HEK293 (cell line): Measurements from ENCODE around the gene COL25A1.

Experiments
- CTCF ChIA-PET: fragments of 350-600 bp; formaldehyde crosslinking; extraction: SDS; loops from one replicate; lab custom pipeline; 2021; ENCODE audit warnings: antibody characterized with exemption; lab: Yijun Ruan, JAX
- POLR2A ChIA-PET: fragments of 300-600 bp; formaldehyde crosslinking; extraction: SDS; loops from one replicate; lab custom pipeline; 2020; ENCODE audit warnings: antibody characterized with exemption, inconsistent platforms; lab: Yijun Ruan, JAX
- H3K27ac ChIP-seq: fragments of 200-500 bp; sonication (Bioruptor generic); 2 replicates; pipeline ENCODE4 v1.5.1; 2014; ENCODE audit warnings: low read depth, low read length, control low read depth, inconsistent platforms; ENCODE audit errors: extremely low read depth
- H3K36me3 ChIP-seq, 2 experiments: fragments of 200-500 bp in 1 of 2; sonication (Bioruptor generic) in 1 of 2; 1 replicate in 1 of 2; 2 replicates in 1 of 2; pipeline ENCODE4 v1.5.1; 2014 to 2017; ENCODE audit warnings: inconsistent platforms in 2 of 2, low read length in 2 of 2; ENCODE audit not compliant: control insufficient read depth in 2 of 2, insufficient read depth in 1 of 2
- H3K4me1 ChIP-seq: fragments of 200-500 bp; sonication (Bioruptor generic); 2 replicates; pipeline ENCODE4 v1.5.1; 2014; ENCODE audit warnings: mild to moderate bottlenecking, low read length, inconsistent platforms; ENCODE audit not compliant: control insufficient read depth, insufficient read depth
- H3K4me3 ChIP-seq: 2 replicates; pipeline ENCODE4 v1.5.1; 2011; ENCODE audit warnings: low read depth, mild to moderate bottlenecking, control low read depth, low read length, moderate library complexity
- H3K9me3 ChIP-seq: fragments of 200-500 bp; sonication (Bioruptor generic); 2 replicates; pipeline ENCODE4 v1.5.1; 2014; ENCODE audit warnings: low read depth, low read length, inconsistent platforms; ENCODE audit not compliant: control insufficient read depth, insufficient read depth
- BCL11B ChIP-seq: fragments of 450-650 bp; formaldehyde crosslinking; IDR thresholded peaks from 2 replicates; pipeline ENCODE4 v1.5.1; 2016; ENCODE audit warnings: low read depth, missing biosample characterization, missing genetic modification characterization
- GFI1B ChIP-seq: fragments of 450-650 bp; formaldehyde crosslinking; IDR thresholded peaks from 2 replicates; pipeline ENCODE4 v1.5.1; 2016; ENCODE audit warnings: missing biosample characterization, missing genetic modification characterization
- GLI2 ChIP-seq: fragments of 450-650 bp; formaldehyde crosslinking; IDR thresholded peaks from 2 replicates; pipeline ENCODE4; 2017; ENCODE audit warnings: missing biosample characterization, missing genetic modification characterization, low read depth, borderline replicate concordance
- PRDM1 ChIP-seq: fragments of 450-650 bp; formaldehyde crosslinking; IDR thresholded peaks from 2 replicates; pipeline ENCODE4; 2016; ENCODE audit warnings: missing biosample characterization, missing genetic modification characterization
- REPIN1 ChIP-seq: fragments of 450-650 bp; formaldehyde crosslinking; IDR thresholded peaks from 2 replicates; pipeline ENCODE4 v1.5.1; 2017; ENCODE audit warnings: missing biosample characterization, missing genetic modification characterization, low read depth
- YY2 ChIP-seq: fragments of 450-650 bp; formaldehyde crosslinking; IDR thresholded peaks from 2 replicates; pipeline ENCODE4 v1.5.1; 2016; ENCODE audit warnings: missing biosample characterization, missing genetic modification characterization
- ZBTB8A ChIP-seq: fragments of 450-650 bp; formaldehyde crosslinking; IDR thresholded peaks from 2 replicates; pipeline ENCODE4 v1.5.1; 2016; ENCODE audit warnings: missing biosample characterization, missing genetic modification characterization
- ZFP41 ChIP-seq: fragments of 450-650 bp; formaldehyde crosslinking; IDR thresholded peaks from 2 replicates; pipeline ENCODE4 v1.5.1; 2016; ENCODE audit warnings: missing biosample characterization, missing genetic modification characterization, borderline replicate concordance
- ZNF121 ChIP-seq: fragments of 450-650 bp; formaldehyde crosslinking; IDR thresholded peaks from 2 replicates; pipeline ENCODE4 v1.5.1; 2016; ENCODE audit warnings: missing biosample characterization, missing genetic modification characterization
- ZNF138 ChIP-seq: fragments of 450-650 bp; formaldehyde crosslinking; IDR thresholded peaks from 2 replicates; pipeline ENCODE4 v1.5.1; 2016; ENCODE audit warnings: missing biosample characterization, missing genetic modification characterization, borderline replicate concordance
- ZNF23 ChIP-seq: fragments of 450-650 bp; formaldehyde crosslinking; IDR thresholded peaks from 2 replicates; pipeline ENCODE4 v1.5.1; 2016; ENCODE audit warnings: missing biosample characterization, missing genetic modification characterization, borderline replicate concordance
- ZNF544 ChIP-seq: fragments of 450-650 bp; formaldehyde crosslinking; IDR thresholded peaks from 2 replicates; pipeline ENCODE4 v1.5.0; 2017; ENCODE audit warnings: missing biosample characterization, missing genetic modification characterization
- ZNF596 ChIP-seq: fragments of 450-650 bp; IDR thresholded peaks from 2 replicates; pipeline ENCODE4 v1.5.0; 2018; ENCODE audit warnings: missing biosample characterization, mild to moderate bottlenecking, missing genetic modification characterization, moderate library complexity
- ZNF623 ChIP-seq: fragments of 450-650 bp; formaldehyde crosslinking; IDR thresholded peaks from 2 replicates; pipeline ENCODE4 v1.5.1; 2016; ENCODE audit warnings: missing biosample characterization, missing genetic modification characterization
- ZNF629 ChIP-seq: fragments of 450-650 bp; formaldehyde crosslinking; IDR thresholded peaks from 2 replicates; pipeline ENCODE4 v1.5.1; 2017; ENCODE audit warnings: missing biosample characterization, missing genetic modification characterization
- ZNF670 ChIP-seq: fragments of 450-650 bp; formaldehyde crosslinking; IDR thresholded peaks from 2 replicates; pipeline ENCODE4 v1.5.1; 2016; ENCODE audit warnings: missing biosample characterization, missing genetic modification characterization, low read depth
- ZNF768 ChIP-seq: fragments of 450-650 bp; formaldehyde crosslinking; IDR thresholded peaks from 2 replicates; pipeline ENCODE4 v1.5.1; 2018; ENCODE audit warnings: missing biosample characterization, mild to moderate bottlenecking, missing genetic modification characterization
- ZSCAN16 ChIP-seq: fragments of 450-650 bp; formaldehyde crosslinking; IDR thresholded peaks from 2 replicates; pipeline ENCODE4 v1.5.1; 2016; ENCODE audit warnings: missing biosample characterization, missing genetic modification characterization
- TF ChIP-seq, protein P1 (sequence below): fragments of 450-650 bp; formaldehyde crosslinking; IDR thresholded peaks from 2 replicates; pipeline ENCODE4 v1.5.1; 2016; ENCODE audit warnings: missing biosample characterization, missing genetic modification characterization, borderline replicate concordance
- TF ChIP-seq, protein P2 (sequence below): fragments of 450-650 bp; formaldehyde crosslinking; IDR thresholded peaks from 2 replicates; pipeline ENCODE4 v1.5.1; 2016; ENCODE audit warnings: missing biosample characterization, missing genetic modification characterization, low read depth

The COL25A1 gene

DNA sequence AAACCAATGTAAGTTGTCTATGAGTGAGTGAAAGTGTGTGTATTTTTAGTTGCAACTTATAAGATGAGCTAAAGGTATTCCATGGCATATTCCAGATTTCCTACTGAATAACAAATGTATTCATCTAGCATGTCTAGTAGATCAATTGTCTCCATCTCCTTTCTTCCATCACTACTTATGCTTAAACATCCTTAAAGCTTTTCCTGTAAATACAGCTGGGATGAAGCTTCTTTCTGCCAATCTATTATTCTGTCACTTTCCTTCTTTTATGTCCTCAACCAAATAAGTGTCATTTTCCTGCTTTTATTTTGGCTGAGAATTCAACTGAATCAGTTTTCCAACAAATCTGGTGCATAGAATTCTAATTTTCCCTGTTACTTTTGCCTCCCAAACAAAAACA, 136.3 kb downstream of the COL25A1 start:
- Histone ChIP-seq H3K4me1 (no peaks in the 10 kb centered on the region), H3K36me3 (no peaks in the 10 kb centered on the region)
- POLR2A ChIA-PET: no interaction called here
- TF ChIP-seq ZNF629 (tag by site-specific recombination) (no peak), ZBTB8A (no peak), ZNF768 (tag by site-specific recombination) (no peak), ZNF121 (tag by site-specific recombination) (no peak), ZNF596 (tag by site-specific recombination) (no peak), BCL11B (tag by site-specific recombination) (no peak), ZNF623 (tag by site-specific recombination) (no peak), ZSCAN16 (tag by site-specific recombination) (no peak), ZNF138 (no peak), ZFP41 (tag by site-specific recombination) (no peak), ZNF670 (tag by site-specific recombination) (no peak)
- TF ChIP-seq, protein P1, sequence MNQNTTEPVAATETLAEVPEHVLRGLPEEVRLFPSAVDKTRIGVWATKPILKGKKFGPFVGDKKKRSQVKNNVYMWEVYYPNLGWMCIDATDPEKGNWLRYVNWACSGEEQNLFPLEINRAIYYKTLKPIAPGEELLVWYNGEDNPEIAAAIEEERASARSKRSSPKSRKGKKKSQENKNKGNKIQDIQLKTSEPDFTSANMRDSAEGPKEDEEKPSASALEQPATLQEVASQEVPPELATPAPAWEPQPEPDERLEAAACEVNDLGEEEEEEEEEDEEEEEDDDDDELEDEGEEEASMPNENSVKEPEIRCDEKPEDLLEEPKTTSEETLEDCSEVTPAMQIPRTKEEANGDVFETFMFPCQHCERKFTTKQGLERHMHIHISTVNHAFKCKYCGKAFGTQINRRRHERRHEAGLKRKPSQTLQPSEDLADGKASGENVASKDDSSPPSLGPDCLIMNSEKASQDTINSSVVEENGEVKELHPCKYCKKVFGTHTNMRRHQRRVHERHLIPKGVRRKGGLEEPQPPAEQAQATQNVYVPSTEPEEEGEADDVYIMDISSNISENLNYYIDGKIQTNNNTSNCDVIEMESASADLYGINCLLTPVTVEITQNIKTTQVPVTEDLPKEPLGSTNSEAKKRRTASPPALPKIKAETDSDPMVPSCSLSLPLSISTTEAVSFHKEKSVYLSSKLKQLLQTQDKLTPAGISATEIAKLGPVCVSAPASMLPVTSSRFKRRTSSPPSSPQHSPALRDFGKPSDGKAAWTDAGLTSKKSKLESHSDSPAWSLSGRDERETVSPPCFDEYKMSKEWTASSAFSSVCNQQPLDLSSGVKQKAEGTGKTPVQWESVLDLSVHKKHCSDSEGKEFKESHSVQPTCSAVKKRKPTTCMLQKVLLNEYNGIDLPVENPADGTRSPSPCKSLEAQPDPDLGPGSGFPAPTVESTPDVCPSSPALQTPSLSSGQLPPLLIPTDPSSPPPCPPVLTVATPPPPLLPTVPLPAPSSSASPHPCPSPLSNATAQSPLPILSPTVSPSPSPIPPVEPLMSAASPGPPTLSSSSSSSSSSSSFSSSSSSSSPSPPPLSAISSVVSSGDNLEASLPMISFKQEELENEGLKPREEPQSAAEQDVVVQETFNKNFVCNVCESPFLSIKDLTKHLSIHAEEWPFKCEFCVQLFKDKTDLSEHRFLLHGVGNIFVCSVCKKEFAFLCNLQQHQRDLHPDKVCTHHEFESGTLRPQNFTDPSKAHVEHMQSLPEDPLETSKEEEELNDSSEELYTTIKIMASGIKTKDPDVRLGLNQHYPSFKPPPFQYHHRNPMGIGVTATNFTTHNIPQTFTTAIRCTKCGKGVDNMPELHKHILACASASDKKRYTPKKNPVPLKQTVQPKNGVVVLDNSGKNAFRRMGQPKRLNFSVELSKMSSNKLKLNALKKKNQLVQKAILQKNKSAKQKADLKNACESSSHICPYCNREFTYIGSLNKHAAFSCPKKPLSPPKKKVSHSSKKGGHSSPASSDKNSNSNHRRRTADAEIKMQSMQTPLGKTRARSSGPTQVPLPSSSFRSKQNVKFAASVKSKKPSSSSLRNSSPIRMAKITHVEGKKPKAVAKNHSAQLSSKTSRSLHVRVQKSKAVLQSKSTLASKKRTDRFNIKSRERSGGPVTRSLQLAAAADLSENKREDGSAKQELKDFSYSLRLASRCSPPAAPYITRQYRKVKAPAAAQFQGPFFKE (tag by site-specific recombination): no peak
- TF ChIP-seq, protein P2, sequence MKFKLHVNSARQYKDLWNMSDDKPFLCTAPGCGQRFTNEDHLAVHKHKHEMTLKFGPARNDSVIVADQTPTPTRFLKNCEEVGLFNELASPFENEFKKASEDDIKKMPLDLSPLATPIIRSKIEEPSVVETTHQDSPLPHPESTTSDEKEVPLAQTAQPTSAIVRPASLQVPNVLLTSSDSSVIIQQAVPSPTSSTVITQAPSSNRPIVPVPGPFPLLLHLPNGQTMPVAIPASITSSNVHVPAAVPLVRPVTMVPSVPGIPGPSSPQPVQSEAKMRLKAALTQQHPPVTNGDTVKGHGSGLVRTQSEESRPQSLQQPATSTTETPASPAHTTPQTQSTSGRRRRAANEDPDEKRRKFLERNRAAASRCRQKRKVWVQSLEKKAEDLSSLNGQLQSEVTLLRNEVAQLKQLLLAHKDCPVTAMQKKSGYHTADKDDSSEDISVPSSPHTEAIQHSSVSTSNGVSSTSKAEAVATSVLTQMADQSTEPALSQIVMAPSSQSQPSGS (tag by site-specific recombination): no peak
- TF ChIP-seq, all 188 proteins: peak for 0
- no peaks in the 10 kb centered on the region for H3K9me3 ChIP-seq
- CTCF ChIA-PET: interaction anchor here (1.7 kb wide), 1 partner anchor 10 kb away, joined by 7 read pairs; no protein-coding TSS in a partner anchor
- no peak overlapping the region for H3K27ac ChIP-seq
- H3K4me3 ChIP-seq: no peak overlapping the region

DNA sequence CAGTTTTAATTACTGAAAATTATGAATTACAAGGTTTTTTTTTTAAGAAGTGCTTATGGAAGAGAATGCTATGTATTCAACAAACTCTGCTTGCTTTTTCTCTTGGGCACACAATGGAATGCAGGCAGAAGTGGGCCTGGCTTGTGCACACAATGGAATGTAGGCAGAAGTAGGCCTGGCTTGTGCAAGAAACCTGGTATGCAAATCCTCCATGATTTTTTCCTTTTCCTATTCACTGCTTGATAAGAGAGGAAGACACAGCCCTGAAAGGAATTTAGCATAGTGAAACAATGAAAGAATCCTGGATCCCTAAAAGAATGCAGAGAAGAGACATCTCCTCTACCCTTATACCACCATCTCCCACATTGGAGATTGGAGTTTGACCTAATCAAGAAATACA, 138.4 kb downstream of the COL25A1 start:
- CTCF ChIA-PET: interaction anchor here (0.6 kb wide), 1 partner anchor 22 kb away, joined by 3 read pairs; no protein-coding TSS in a partner anchor
- POLR2A ChIA-PET: no interaction called here
- H3K36me3 ChIP-seq: no peaks in the 10 kb centered on the region
- no peak overlapping the region for H3K4me3 ChIP-seq
- H3K9me3 ChIP-seq: no peaks in the 10 kb centered on the region
- no peaks in the 10 kb centered on the region for H3K4me1 ChIP-seq
- no peak for TF ChIP-seq YY2 (tag by site-specific recombination)
- no peak for TF ChIP-seq REPIN1 (tag by site-specific recombination)
- TF ChIP-seq PRDM1: no peak
- TF ChIP-seq ZNF23 (tag by site-specific recombination): no peak
- no peak for TF ChIP-seq ZNF544 (tag by site-specific recombination)
- no peak for TF ChIP-seq ZNF121 (tag by site-specific recombination)
- no peak for TF ChIP-seq GFI1B (tag by site-specific recombination)
- TF ChIP-seq GLI2 (tag by site-specific recombination): no peak
- H3K27ac ChIP-seq: no peak overlapping the region
